ENCODE results near the gene ZCWPW2. TPM values are rescaled to one million over a fixed set of nuclear protein-coding genes. Genes with fewer than 3 reads are reported as not detected.

The ZCWPW2 gene
- total and polyA plus RNA-seq, 9 of the 15 experiments (the other 6 are each of a cell fraction or from before 2014, with no cell fraction given), result 0.10 to 0.77 (median 0.44) TPM

GRCh38 chr3:28348629-28349468, at the start of gene ZCWPW2, which contains the start of gene AZI2 (continued):
- TF ChIP-seq CEBPZ (IDR thresholded peaks at IDR 0.05; ENCODE audit: borderline replicate concordance, low read depth, low read length) (no peak), THRA (IDR thresholded peaks at IDR 0.05) (no peak), ZNF124 (CRISPR knock-in tag; IDR thresholded peaks at IDR 0.05) (no peak), HMG20B (CRISPR knock-in tag; IDR thresholded peaks at IDR 0.05) (no peak), ZNF174 (CRISPR knock-in tag; IDR thresholded peaks at IDR 0.05) (no peak), COPS2 (conservative IDR thresholded peaks at IDR 0.05) (no peak), RBM34 (IDR thresholded peaks at IDR 0.05; ENCODE audit: borderline replicate concordance, insufficient read depth, low read length) (no peak), ZNF507 (tag; conservative IDR thresholded peaks at IDR 0.05) (no peak), E4F1 (CRISPR knock-in tag; IDR thresholded peaks at IDR 0.05; ENCODE audit: borderline replicate concordance) (no peak), BCLAF1 (IDR thresholded peaks at IDR 0.05; ENCODE audit: borderline replicate concordance in 1 of 2, control insufficient read depth in 1 of 2, low read depth in 2 of 2, low read length in 1 of 2) (0 out of 4 replicates have a peak, but pooled peaks of 1 of the 2 experiments have one; percentile 28), ZNF57 (CRISPR knock-in tag; IDR thresholded peaks at IDR 0.05) (no peak)
